NK-92 treated with Interleukin-12 subunit alpha and Interleukin-12 subunit beta, amount 100 ng/mL, for 24 hours (cell line): Measurements from ENCODE around the gene SMIM17.

Source experiments
- DNase-seq: peaks from one replicate; lab custom pipeline; 2025; lab: John Stamatoyannopoulos, UW

Gene SMIM17

DNA sequence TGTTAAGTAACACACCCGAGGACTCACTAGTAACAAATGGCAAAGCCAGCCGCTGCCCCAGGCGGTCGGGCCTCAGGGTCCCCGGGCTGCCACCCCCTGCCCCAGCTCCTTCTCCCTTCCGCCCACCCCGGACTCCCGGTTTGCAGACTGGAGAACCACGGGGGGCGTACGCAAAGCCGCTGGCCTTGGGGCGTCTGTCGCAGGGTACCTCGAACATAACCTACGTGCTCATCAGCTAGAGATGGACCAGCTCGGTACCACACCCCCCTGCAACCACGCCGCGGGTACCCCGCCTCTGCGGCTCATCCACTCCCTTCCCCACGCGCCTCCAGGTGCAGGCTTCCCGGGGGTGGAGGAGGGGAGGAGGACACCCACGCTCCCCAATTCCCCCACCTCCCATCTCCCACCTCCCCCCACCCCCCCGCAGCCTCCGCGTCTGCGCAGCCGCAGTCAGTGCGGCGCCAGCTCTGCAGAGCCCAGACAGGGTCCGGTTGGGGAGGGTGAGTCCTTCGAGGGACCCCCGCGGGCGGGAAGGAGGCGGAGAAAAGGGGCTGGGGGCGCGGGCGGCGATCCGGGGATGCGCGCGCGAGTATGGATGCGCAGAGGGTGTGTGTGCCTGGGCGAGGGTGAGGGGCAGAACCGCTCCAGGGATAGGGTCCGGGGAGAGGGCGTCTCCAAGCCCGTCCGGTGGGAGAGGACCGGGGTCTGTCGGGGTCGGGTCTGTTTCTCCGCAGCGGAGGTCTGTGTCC, at the start of gene SMIM17:
TSS of gene SMIM17 (plus strand) at position 449 of the 749 bp plus-strand sequence. CDS start 2,509 bp downstream, outside the sequence.
- no peak for DNase-seq

GRCh38 chr19:56594446-56594782, 48.5 kb upstream of the SMIM17 start:
- DNase-seq = no peak

- DNase-seq = no peak
Observed at GRCh38 chr19:56594783-56595547, 48.0 kb upstream of the SMIM17 start, which contains the start of gene ZNF71. Gene ZNF71 (plus strand): TSS chr19:56595302. CDS start chr19:56601559, 6,257 bp downstream.

DNA sequence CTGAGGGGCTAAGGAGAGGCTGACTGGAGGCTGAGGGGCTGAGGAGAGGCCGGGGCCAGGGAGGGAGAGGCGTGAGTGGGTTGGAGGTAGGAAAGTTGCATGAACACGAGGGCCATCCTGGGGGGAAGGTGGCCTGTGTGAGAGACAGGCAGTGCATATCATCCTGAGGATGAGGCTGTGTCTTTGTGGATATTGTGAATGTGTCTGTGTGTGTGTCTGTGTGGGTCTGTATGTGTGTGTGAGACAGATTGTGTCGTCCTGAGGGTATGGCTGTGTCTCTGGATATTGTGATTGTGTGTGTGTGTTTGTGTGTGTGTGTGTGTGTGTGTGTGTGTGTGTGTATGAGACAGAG, 47.4 kb upstream of the SMIM17 start:
- no peak for DNase-seq

GRCh38 chr19:56596676-56597075, 46.3 kb upstream of the SMIM17 start:
- DNase-seq = no peak

- no peak for DNase-seq
Observed at GRCh38 chr19:56597696-56598095, 45.3 kb upstream of the SMIM17 start.

DNA sequence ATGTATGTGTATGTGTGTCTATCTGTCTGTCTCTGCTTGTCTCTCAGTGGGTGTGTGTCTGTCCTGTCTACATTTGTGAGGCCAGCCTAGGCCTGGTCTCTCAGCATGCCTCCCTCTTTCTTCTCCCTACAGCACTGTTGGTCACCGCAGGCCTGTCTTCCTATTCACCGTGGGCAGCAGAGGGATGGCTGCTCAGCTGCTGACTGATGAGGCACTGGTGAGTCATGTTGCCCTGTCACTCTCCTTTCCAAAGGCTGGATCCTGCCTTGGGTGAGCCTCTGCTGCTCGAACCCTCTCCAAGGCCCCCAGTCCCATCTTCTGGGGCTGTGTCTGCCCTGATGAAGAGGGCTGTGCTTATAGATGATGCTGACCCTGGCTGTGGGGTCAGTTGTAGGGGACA, 41.6 kb upstream of the SMIM17 start:
- DNase-seq = no peak

GRCh38 chr19:56603829-56604228, 39.1 kb upstream of the SMIM17 start:
- no peak for DNase-seq

- DNase-seq = no peak
Observed at GRCh38 chr19:56608274-56608964, 34.5 kb upstream of the SMIM17 start.

GRCh38 chr19:56611288-56611687, 31.7 kb upstream of the SMIM17 start:
- DNase-seq = no peak

- DNase-seq = no peak
Observed at GRCh38 chr19:56612737-56613136, 30.2 kb upstream of the SMIM17 start.

DNA sequence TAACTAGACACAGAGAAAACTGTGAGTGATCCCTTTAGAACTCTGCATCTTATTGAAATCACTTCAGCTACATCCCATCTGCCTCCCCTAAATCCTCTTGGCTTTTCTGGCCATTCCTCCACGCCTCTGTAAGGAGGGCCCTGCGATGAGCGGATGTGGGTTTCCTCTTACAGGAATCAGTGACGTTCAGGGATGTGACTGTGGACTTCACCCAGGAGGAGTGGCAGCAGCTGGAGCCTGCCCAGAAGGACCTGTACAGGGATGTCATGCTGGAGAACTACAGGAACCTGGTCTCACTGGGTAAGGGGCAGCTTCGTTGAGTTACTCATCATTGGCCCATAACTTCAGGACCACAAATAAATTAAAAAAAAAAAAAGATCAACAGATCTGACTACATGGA, 29.3 kb upstream of the SMIM17 start:
- no peak for DNase-seq

- no peak for DNase-seq
Observed at GRCh38 chr19:56617531-56617930, 25.4 kb upstream of the SMIM17 start.

DNA sequence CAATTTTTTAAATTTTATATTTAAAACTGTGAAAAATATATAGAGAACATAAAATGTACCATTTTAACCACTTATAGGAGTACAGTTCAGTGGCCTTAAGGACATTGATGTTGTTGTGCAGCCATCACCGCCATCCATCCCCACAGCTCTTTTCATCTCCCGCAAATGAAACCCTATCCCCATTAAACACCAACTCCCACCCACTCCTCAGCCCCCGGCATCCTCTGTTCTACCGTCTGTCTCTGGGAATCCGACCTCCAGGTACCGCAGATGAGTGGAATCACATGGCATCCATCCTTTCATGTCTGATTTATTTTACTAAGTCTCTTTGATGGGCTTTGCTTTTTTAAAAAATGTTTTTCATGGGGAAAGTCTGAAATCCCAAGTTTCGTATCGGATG, 23.8 kb upstream of the SMIM17 start:
- DNase-seq = no peak

- DNase-seq = no peak
Observed at GRCh38 chr19:56622374-56622773, 20.6 kb upstream of the SMIM17 start.

DNA sequence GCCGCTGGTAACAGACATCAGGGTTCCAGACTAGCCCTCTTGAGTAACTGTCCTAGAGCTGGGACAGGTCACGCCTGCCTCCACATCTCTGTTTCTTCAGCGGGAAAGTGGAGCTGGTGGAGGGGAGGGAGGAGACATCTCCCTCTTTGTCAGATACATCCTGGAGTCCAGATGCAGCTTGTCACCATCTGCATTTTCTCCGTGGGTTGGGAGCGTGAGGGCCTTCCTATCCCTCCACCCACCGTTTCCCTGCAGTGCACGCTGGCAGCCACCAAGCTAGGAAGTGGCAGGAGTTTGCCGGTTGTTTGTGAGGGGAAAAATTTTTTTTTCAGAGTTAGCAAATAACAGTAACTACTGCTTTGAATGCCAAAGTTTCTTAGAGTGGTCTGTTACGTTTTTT, 20.0 kb upstream of the SMIM17 start:
- no peak for DNase-seq

- no peak for DNase-seq
Observed at GRCh38 chr19:56625708-56626107, 17.3 kb upstream of the SMIM17 start.

DNA sequence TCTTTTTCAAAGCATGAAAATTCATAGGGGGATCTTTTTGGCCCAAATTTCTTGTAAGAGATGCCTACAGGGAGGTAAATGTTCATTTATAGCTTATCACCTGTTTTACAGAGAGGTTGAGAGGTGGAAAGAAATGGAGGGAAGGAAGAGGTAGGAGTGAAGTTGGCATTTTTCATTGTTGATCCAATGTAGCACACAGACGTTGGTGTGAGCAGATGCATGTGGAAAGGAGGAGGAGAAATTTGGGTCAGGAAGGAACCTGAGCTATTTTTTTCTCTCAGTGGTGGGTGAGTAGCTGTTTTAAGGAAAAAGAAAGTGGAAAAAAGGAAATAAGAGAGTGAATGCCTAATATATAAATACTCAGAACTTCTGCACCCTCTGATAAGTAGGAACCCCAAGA, 9.9 kb upstream of the SMIM17 start:
- DNase-seq = no peak

DNA sequence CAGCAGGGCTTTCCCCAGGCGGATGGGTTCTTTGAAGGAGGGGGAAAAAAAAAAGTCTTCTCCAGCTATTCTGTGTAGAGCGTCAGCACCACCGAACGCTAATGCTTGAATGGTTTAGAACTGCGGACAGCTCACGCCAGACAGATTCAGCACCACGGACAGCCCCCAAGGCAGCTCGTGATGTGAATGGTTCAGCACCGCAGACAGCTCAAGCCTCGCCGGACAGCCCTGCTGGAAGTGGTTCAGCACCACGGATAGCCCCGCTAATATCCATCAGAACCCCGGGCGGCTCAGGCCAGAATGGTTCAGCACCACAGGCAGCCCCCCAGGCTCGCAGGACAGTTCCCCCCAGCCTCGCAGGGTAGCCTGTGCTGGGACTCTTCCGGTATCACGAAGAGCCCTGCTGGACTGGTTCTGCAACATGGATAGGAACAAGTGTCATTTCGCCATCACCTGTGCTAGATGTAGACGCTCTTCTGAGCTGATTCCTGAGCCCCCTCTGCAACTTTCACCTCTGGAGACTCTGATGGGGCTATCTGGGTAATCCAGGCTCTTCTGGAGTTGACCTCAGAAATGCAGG, 4.9 kb upstream of the SMIM17 start:
- DNase-seq = no peak

- no peak for DNase-seq
Observed at GRCh38 chr19:56639217-56639616, 3.7 kb upstream of the SMIM17 start.

DNA sequence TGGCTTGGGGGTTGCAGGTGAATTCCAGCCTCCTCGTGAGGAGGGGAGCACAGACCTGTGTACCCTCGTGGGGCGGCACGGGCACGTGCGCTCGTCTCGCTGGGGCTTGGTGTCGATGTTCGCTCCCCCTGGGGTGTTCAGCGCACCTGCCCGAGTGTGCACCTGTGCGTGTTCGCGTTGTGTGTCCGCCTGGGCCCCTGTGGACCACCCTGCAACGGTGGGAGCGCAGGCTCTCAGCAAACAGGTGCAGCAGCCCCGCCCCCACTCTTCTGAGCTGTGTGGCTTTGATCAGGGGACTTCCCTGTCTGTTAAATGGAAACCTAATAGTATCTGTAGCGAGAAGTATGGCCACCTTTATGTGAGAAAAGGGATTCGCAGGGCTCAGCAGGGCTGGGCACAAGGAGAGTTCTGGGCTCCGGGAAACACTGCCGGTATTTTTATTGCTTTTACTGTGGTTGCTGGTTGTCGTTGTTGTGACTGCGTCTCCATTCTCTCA, 549 bp downstream of the SMIM17 start:
- DNase-seq = no peak

- DNase-seq = no peak
Observed at GRCh38 chr19:56654151-56654550, 11.2 kb downstream of the SMIM17 start.
